T1000 (cell line): Measurements from ENCODE around the gene FBF1.
"Not testable (repeated sequence)": the region's sequence is repeated elsewhere in the genome, so short reads cannot be mapped to it uniquely, and the experiment has no call there.

Experiments used
- DNase-seq: peaks from one replicate; lab custom pipeline; 2025; ENCODE audit warnings: mixed read lengths; lab: John Stamatoyannopoulos, UW

The FBF1 gene

DNA sequence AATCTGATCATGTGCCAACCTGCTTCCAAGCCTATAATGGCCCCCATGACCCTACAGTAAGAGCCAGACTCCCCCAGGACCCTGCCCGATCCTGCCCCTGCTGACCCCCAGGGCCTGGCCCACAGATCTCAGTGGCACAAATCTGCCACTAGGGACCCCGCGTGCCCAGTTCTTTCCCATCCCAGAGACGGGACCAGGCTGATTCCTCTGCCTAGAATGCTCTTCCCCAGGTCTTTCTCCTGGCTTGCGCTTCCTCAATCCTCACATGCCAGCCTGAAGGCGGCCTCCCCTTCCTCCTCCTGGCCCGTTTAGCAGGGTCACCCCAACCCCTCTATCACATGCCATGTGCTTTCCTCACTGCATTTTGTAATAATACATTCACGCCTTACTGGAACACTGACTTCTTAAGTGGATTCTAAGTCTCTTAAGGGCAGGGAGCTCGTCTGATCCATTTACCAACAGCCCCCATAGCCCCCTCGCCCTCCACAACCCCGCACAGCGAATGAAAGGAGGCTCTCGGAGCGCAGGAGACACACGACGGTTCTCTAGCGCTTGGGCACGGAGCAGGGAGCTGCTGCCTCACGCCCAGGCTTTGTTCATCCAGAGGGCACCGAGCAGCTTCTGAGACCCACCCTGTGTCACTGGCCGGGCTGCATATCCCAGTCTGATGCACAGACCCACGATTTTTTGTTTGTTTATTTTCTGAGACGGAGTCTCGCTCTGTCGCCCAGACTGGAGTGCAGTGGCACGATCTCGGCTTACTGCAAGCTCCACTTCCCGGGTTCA is 45.3 kb downstream of the FBF1 start:
- no peak for DNase-seq

DNA sequence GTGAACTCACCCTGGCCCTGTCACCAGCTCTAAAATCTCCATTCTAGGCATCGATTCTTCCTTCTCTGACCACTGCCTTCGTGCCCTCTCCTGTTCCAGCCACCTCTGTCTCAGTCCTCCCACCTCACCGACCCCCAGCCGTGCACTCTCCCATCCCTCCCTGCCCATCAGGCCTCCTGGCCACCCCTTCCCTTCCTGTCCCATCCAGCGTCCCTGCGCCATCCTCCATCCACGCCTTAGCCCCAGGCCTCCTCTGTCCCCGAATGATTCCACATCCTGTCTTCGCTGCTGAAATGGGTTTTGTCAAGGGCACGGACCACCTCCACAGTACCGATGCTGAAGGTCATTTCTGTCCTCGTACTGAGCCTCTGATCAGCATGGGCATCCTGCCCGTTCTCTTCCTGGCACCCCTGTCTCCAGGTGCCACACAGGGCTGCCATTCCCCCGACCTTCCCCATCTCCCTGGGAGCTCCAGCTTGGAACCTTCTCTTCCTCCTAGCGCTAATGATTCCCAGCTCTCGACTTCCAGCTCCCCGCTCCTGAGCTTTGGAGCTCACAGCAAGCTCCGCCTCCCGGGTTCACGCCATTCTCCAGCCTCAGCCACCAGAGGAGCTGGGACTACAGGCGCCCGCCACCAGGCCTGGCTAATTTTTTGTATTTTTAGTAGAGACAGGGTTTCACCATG is 46.7 kb downstream of the FBF1 start:
- DNase-seq: no peak

DNA sequence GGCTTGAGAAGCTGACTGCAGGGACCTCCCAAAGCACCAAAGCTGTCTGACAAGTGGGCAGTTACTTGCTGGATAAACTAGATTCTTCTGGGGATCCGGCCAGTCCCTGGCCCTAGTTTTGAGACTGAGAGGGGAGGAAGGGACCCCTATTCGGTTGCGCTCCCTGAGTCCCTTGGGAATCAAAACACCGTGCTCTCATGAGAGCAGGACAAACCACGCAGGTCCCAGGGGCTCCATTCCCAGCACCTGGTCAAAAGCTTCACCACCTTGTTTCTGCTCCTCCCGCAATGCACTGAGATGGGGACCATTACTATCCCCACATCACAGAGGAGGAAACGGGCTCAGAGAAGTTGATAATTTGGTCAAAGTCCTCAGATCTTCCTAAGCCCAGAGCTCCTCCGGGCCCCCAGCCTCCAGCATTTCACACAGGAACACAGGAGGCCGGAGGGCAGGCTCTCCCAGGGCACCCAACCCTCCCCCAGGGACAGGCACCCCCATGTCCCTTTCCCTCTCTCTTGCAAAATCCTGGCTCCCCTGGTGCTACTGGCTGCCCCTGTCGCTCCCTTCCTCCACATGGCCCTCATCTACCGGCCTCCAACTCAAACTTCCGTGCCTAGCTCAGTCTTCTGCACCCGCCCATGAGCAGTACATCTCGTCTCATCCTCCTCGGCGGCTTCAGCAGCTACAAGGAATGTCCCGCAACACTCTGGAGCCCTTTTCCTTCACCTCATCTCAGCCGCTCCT is 47.4 kb downstream of the FBF1 start:
- DNase-seq: no peak

DNA sequence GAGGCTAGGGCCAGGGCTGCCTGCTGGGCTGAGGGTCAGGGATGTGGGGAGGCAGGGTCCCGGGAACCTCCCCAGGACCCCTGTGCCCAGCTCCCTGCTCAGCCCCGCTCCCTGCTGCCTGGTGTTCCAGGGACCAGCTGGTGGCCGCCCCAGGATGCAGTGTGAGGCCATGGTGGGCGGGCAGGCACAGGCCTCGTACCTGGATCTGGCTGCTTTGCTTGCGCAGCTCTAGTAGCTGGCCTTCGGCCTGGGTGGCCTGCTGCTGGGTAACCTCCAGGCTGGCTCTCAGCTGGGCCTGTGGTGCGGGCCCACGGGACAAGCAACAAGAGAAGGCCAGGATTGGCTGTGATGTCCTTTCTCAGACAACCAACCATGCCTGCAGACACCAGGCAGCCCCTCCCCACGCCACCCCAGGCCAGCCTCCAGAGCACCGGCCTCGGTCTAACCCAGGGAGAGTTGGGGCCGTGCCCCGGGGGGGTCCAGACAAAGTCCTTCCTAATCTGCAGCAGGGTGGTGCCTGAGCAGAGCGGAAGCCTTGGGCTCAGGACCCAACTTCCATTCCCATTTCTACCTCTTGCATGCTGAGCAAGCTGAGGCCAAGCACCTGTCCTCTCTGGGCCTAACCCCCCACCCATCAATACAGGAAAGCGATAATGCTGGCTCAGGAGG is 48.2 kb downstream of the FBF1 start:
- DNase-seq: no peak

DNA sequence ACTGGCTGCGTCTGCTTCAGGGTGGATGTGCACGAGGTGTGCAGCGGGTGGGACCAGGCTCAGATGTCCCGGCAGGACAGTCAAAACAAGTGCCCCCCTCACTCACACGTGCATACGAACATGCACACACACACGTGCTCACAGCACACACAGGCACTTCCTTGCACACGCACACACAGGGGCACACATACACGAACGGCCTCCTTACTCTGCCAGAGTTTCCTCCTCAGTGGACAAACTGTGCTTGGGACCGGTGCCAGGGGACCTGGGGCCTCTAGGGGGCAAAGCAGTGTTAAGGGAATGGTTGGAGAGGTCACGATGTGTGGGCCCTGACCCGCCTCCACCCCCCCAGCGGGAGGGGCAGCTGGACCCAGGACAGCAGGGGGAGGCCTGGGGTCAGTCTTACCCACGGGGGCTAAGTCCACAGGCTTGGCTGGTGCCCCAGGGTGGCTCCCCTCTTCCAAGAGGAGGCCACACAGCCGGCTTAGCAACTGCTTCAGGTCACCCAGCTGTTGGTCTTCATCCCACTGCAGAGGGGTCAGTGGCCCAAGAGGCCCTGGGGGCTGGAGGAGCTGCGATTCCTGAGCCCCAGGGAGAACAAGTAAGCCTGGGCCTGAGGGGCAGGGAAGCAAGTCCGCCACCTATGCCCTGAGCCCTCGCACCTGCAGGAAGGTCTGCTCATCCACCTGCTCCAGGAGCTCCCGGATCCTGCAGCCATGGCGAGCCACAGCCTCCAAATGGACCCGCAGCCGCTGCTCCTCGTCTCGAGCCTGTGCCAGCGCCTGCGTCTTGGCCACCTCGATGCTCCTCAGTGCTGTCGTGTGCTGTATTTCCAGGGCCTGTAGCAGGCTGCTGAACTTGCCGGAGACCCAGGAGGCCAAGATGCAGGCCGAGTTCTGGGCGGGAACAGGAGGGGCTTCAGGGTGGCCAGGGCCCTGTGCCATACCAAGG is 49.0 kb downstream of the FBF1 start:
- DNase-seq: no peak

DNA sequence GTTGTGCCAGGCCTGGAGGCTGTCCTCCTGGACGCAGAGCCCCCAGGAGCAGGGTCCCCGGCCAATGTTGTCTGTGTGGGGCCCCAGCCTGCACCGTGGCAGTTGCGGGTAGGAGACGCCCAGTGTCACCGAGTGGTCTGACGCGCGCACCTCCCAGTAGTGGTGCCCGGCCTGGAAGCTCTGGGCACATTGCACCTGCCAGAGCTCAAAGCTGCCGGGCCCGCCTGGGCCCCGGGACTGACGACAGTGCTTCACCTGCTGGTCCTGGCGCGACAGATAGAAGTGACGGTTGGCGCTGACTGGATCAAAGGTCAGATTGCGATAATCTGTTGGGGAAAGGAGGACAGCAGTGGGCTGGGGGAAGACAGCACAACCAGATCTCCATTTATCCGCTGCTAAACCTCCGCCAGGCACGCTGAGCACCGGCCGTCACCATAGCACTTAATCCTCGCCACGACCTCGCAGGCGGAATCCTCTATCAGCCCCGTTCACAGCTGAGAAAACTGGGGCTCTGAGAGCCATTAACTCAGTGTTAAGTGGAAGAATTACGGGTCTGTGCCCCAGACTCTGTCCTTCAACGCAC is 49.7 kb downstream of the FBF1 start:
- no peak for DNase-seq

DNA sequence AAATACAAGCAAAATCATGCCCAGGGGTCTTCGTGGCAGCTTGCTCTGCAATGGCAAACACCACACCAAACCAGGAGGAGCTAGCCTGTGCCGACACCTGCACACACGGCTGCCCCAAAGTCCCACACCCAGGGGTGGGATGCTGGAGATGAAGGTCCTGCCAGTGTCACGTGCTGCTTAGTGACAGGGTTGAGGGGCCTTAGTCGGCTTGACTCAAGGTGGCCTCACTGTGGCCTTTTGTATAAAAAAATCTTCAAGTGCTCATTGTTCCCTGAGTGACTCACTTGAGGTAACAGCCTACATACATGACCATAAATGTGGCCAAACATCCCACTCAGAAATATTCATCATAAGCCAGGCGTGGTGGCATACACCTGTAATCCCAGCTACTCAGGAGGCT is 51.4 kb downstream of the FBF1 start:
- no peak for DNase-seq

DNA sequence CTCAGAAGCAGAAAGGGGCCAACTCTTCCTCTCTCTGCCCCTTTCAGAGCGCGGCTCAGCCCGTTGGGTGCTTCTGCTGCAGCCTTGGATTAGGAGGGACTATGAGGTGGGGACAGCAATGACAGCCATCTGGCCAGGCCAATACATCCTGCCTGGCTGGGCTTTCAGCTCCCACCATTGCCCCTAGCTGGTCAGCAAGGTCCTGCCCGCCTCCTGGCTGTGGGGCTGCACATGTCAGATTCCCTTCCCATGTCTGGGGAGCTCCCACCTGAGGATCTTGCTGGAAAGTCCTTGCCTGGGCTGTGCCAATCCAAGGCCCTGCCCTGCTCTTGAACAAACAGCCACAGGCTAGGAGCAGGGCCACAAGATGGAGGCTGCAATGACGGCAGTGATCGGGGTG is 52.4 kb downstream of the FBF1 start:
- no peak for DNase-seq

DNA sequence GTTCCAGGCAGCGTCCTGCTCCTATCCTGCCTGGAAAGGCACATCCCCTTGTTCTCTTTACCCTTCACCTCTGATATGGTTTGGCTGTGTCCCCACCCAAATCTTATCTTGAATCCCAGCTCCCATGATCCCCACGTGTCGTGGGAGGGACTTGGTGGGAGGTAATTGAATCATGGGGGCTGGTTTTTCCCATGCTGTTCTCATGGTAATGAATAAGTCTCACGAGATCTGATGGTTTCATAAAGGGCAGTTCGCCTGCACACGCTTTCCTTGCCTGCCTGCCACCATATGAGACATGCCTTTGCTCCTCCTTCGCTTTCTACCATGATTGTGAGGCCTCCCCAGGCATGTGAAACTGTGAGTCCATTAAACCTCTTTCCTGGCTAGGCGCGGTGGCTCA is 55.0 kb downstream of the FBF1 start:
- not testable (repeated sequence) for DNase-seq

DNA sequence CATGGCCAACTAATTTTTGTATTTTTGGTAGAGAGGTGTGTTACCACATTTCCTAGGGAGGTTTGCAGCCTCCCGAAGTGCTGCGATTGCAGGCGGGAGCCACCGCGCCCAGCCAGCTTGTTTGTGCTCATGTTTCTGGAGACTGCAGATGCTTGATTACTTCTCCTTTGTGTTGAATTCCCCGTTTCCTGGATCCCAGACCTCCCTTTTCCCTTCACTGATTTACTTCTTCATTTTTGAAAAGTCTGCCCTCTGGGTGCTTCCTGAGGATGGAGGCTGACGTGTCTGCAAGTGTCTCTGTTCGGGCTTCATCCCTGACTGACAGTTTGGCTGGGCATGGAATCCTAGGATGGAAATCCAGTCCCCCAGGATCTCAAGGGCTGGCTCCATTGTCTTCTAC is 55.4 kb downstream of the FBF1 start:
- no peak for DNase-seq

DNA sequence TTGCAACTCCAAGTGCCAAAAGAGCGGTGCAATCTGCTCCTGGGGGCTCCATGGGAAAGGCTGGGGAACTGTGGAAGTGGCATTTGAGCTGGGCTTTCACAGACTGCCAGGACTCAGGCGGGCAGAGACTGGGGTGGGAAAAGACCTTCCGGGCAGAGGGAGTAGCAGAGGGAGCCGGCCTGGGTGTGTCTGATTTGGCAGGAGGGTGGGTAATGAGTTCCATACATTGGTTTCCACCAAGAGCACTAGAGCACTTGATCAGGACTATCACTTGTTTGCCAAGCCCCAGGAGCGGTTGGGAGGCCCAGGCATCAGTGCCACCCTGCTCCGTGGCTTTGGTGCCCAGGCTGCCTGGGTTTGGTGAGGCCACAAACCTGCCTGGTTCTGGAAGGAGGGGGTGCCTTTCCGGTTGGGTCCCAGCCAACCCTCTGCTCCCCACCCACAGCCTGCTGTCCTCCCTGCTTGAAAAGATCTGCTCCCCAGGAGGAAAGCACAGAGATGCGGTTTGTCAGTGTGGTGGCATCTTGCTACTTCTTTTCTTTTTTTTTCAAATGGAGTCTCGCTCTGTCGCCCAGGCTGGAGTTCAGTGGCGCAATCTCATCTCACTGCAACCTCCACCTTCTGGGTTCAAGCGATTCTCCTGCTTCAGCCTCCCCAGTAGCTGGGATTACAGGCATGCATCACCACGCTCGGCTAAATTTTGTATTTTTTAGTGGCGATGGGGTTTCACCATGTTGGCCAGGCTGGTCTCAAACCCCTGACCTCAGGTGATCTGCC is 59.0 kb downstream of the FBF1 start:
- no peak for DNase-seq

DNA sequence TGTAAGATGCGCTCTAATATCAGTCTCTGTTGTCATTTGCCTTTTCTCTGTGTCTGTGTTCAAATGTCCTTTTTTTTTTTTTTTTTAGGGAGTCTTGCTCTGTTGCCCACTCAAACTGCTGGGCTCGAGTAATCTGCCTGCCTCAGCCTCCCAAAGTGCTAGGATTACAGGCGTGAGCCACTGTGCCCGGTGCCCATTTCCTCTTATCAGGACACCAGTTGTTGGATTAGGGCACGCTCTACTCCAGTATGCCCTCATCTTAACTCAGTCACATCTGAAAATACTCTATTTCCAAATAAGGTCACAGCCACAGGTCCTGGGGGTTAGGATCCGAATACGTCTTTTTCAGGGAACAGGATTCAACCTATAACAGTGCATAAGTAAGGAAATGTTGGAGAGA is 60.6 kb downstream of the FBF1 start:
- no peak for DNase-seq

DNA sequence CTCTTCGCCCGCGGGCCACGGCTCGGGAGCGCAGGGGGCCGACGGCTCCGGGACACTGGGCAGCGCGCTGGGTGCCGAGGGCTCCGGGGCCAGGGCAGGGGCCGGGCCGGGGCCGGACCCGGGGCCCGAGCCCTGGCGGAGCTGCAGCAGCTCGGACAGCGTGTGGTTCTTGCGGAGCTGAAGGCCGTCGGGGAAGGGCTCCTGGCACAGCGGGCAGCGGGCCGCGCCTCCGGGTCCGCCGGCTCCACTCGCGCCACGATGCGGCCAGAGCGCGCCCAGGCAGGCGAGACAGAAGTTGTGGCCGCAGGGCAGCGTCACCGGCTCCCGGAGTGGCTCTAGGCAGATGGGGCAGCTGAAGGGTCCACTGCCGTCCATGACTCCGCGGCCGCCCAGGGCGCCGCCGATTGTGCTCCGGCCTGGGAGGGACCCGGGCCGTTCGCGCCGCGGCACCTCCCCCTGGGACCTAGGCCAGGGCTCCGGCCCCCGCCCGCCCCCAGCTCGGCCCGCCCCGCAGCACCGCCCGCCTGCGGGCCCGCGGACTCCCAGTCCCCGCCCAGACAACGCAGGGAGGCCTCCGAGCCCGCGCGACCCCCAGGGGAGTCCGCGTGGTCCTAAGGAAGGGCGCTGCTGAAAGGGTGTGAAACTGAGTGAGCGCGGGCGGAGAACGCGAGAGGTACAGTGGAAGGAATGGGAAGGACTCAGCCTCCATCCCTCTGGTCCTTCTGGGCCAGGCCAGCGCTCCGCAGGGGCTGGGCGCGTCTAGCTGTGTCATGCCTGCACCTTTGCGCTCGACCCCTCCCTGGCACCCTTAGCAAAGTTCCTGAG is 62.5 kb downstream of the FBF1 start, which contains the start of gene TRIM47:
Gene TRIM47, minus strand, starts transcription at position 408 of the 825 bp plus-strand sequence. Its CDS starts 33 bp downstream, at position 375.
- DNase-seq: peak; percentile 69

DNA sequence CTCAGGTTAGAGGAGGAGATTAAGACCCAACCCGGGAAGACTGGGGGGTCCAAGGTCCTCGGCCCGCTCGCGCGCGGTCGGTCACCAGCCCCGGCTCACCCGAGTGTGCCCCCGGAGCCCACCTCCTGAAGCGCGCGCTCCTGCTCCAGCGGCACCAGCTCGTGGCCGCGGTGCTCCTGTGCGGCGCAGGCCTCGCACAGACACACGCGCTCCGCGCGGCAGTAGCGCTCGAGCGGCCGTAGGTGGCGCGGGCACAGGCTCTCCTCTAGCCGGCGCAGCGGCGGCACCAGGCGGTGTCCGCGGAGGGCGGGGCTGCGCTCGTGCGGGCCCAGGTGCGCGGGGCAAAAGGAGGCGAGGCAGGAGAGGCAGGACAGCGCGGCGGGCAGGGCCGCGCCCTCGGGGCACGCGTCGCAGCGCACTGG is 63.1 kb downstream of the FBF1 start:
- peak; percentile 46 for DNase-seq

DNA sequence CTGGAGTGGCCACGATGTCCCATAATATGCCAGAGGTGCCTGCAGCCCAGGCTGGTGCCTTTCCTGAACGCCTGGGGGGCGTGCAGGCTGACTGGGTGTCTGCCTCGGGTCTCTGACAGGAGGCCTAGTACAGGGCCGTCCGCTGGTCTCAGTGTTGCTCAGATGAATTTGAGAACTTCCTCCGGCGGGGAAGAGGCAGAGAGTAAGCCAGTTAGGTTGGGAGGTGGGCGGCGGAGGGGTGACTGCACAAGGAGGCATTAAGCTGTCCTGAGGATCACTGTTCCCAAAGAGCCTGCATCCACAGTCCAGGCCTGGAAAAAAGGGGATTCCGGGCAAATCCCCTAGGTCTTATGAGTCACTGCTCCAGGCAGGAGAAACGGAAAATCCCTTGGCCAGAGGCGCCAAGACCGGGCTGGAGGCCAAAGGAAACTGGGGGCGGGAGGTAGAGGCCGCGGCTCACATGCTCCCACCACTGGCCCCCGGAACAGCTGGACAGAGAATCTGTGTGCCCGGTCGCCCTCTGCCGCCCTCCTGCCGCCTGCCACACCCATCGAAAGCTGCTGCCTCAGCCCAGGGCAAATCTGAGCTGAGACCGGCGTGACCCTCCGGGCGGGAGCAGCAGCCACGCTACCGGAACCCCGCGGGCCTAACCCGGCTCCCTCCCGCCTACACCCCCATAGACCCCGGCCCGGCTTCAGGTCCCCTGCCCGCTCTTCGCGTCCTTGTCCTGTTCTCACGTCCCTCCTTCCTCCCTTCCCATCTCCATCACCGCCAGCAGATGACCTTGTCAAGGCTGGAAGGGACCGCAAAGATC is 63.7 kb downstream of the FBF1 start:
- DNase-seq: peak; percentile 96

DNA sequence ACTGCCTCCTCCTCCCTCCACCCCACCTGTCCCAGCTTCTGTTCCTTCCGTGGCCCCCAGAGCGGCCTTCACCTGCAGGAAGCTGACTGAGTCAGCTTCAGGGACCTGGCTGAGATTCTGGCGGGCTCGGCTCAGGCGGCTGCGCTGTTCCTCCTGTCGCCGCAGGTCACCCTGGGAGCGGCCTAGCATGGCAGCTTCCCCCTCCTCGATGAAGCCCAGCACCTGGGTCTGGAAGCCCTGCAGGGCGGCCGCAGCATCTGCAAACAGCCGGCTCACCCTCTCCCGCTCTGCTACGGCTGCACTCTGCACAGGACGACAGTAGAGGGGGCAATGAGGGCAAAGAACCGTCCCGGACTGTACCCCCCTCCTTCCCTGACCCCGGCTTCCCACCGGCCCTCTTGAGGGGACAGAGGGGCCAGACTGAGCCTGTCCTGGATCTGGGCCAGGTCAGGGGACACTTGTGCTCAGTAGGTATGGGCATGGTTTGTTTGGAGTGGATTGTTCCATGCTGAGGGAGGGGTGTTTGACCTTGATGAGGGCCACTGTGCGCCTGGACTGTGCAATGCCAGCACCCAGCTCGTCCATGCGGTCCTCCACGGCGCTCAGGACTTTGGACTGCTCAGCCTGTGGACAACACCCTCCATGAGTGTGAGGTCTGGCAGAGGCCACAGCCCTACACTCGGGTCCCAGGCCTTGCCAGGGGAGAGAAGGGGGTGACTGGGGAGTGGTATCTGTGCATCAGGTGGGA is 64.5 kb downstream of the FBF1 start:
- DNase-seq: no peak

DNA sequence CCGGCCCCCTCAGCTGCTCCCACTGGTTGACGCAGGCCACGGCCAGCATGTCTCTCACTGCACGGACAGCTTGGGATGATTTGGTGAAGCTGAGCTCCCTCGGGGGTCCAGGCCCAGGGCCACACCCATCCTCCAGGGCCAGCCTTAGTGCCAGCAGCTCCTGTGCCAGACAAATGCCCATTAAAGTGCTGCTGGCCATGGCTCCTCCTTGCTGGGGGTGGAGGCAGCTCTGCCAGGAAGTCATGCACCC is 65.0 kb downstream of the FBF1 start:
- peak; percentile 83 for DNase-seq
